ENCODE results near the gene CFAP69.

Gene CFAP69

DNA sequence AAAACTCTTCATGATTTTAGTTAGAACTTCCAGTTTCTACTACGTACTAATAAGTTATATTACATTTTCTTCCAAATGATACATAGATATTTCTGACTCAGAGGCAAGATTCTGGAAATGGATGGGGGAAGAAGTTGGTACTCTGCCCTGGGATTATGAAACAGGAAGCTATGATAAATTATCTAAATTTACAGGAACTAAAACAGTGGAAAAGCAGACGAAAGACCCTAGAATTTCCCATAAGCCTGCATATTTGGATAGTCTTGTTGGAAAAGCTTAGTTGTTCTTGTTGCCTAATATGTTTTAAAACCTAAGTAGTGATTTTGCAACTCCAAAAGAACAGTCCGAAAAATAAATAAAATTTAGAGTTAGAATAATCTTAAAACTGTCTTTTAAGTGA lies 21.8 kb downstream of the CFAP69 start:
- peak overlapping the region in 1 of 2 donors; percentile 1 for H3K4me3 ChIP-seq (replicated peaks in 1 of 2; ENCODE audit: low read depth in 2 of 2, low read length in 2 of 2)
- DNase-seq (ENCODE audit: low read depth in 2 of 2) = peak; percentile 90 to 95

DNA sequence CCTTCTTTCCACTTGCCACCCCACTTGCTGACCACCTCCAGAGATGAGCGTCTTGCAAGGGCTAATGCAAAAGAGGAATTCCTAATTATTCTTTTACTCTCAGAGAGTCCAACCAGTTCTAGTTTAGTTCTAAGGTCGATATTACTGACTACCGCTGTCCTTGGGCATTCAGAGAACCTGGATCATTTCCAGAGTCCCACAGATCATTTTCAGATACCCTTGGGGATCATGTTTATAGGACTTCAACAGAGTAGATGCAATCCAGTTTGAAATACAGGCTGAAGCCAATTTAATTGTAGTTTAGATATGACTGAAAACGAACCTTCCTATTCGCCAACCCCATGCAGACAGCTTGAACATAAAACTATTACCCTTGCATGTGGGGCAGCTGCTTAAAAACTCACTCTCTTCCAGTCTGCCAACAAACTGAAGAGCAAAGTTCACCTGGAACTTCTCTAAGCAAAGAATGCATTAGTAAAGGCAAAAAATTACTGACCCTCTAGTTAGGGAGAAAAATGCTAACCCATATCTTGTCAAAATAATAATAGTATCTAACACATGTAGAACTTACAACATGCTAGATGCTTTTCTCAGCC lies 22.4 kb downstream of the CFAP69 start:
- DNase-seq (ENCODE audit: low read depth in 2 of 2) = peak in 1 of 2 donors; percentile 38

More for the DNA sequence above, 21.8 kb downstream of the CFAP69 start:
- TF ChIP-seq, protein P1, sequence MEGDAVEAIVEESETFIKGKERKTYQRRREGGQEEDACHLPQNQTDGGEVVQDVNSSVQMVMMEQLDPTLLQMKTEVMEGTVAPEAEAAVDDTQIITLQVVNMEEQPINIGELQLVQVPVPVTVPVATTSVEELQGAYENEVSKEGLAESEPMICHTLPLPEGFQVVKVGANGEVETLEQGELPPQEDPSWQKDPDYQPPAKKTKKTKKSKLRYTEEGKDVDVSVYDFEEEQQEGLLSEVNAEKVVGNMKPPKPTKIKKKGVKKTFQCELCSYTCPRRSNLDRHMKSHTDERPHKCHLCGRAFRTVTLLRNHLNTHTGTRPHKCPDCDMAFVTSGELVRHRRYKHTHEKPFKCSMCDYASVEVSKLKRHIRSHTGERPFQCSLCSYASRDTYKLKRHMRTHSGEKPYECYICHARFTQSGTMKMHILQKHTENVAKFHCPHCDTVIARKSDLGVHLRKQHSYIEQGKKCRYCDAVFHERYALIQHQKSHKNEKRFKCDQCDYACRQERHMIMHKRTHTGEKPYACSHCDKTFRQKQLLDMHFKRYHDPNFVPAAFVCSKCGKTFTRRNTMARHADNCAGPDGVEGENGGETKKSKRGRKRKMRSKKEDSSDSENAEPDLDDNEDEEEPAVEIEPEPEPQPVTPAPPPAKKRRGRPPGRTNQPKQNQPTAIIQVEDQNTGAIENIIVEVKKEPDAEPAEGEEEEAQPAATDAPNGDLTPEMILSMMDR (IDR thresholded peaks at IDR 0.05; ENCODE audit: low read depth, low read length) = no peak

DNA sequence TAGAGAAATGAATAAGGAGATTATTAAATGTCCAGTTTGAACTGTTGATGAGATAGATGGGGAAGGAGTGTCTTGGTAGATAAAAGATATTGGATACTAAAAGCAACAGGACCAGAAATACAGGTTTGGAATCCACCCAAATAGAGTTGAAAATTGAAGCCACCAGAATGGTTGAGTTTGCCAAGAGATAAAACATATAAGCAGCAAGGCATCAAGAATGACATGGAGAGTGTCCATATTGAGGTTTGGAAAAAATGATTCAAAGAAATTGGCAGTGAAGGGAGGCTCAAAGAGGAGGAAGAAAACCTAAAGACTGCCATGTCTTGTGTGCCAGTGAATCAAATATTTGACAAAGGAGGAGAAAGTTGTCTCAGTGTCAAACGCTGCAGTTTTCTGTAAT lies 24.2 kb downstream of the CFAP69 start:
- TF ChIP-seq, protein P1 (IDR thresholded peaks at IDR 0.05; ENCODE audit: low read depth, low read length) = no peak
- no peak overlapping the region for H3K4me3 ChIP-seq (replicated peaks in 1 of 2; ENCODE audit: low read depth in 2 of 2, low read length in 2 of 2)
- DNase-seq (ENCODE audit: low read depth in 2 of 2) = peak in 1 of 2 donors; percentile 14

More for the DNA sequence above, 22.4 kb downstream of the CFAP69 start:
- TF ChIP-seq, protein P1 (IDR thresholded peaks at IDR 0.05; ENCODE audit: low read depth, low read length) = no peak
- H3K4me3 ChIP-seq (replicated peaks in 1 of 2; ENCODE audit: low read depth in 2 of 2, low read length in 2 of 2) = peak overlapping the region in 1 of 2 donors; percentile 1

DNA sequence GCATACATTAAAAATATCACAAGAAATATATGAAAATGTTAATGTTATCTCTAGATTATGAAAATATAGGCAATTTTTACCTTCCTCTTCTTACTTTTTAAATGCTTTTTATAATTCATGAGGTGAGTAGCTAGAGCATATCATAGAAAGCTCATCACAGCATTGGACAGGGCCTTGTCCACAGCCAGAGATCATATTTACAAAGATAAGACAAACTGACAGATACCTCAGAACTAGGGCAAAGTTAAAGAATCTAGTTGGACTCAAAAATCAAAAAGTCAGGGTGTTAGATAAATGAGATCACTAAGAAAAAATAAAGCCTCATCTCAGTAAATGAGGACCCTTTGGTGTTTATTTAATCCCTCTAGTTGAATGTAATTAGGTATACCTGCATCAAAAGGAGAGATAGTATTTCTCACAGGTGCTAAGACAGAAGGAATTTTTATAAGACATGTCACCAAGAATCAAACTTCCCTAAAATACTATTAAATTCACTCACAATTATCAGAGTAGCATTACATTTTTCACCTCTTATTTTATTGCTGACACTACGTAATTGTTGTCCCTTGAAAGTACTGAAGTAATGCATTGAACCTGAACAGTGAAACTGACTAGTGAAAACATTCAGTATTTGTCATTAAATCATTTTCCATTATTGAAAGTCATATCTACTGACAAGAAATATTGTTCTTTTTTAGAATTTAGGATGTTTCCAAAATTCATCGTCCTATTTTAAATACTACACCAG lies 25.6 kb downstream of the CFAP69 start:
- TF ChIP-seq, protein P1 (IDR thresholded peaks at IDR 0.05; ENCODE audit: low read depth, low read length) = no peak
- H3K4me3 ChIP-seq (replicated peaks in 1 of 2; ENCODE audit: low read depth in 2 of 2, low read length in 2 of 2) = no peak overlapping the region
- no peak for DNase-seq (ENCODE audit: low read depth in 2 of 2)

DNA sequence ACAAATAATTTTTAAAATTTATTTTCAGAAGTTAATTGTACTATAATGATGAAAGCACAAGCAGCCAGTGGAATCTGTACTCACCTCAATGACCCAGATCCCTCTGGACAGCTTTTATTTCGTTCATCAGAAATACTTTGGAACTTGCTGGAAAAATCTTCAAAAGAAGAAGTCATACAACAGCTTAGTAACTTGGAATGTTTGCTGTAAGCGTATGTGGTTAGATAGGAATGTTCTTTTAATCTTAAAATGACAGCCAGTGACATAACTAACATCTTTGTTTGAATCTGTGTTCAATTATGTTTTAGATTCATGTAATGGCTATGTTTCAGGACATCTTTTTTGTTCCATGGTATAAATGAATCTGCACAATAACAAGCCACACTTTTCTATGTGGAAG lies 26.8 kb downstream of the CFAP69 start:
- TF ChIP-seq, protein P1 (IDR thresholded peaks at IDR 0.05; ENCODE audit: low read depth, low read length) = no peak
- peak; percentile 75 to 76 for DNase-seq (ENCODE audit: low read depth in 2 of 2)
- H3K4me3 ChIP-seq (replicated peaks in 1 of 2; ENCODE audit: low read depth in 2 of 2, low read length in 2 of 2) = no peak overlapping the region

DNA sequence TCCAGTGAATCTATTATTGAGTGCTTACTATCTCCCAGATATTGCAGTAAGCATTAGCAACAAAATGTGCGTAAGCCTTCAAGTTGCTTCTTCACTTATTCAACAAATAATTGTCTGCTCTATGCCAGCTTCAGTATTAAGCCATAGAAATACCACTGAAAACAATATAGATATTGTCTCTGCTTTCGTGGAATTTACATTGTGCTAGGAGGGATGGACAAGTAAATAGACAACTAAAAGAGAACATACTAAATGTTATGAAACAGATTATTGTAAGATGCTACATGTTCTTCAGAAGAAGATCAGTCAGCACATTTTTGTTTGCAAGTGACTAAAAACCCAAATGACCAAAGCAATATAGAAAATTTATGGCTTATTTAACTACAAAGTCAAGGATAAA lies 27.3 kb downstream of the CFAP69 start:
- no peak overlapping the region for H3K4me3 ChIP-seq (replicated peaks in 1 of 2; ENCODE audit: low read depth in 2 of 2, low read length in 2 of 2)
- no peak for DNase-seq (ENCODE audit: low read depth in 2 of 2)
- TF ChIP-seq, protein P1 (IDR thresholded peaks at IDR 0.05; ENCODE audit: low read depth, low read length) = no peak
